Loucy (cell line): ENCODE data around the gene TNNC2.

Experiments
- H2AFZ ChIP-seq: fragments of 200-600 bp; sonication (generic); 2 replicates; pipeline ENCODE4 v1.6.0; 2016; ENCODE audit warnings: antibody characterized with exemption, mild to moderate bottlenecking, low read length, moderate library complexity
- H3F3A ChIP-seq: fragments of 200-600 bp; 2 replicates; pipeline ENCODE4 v1.6.0; 2016; ENCODE audit warnings: antibody characterized with exemption, low read depth, mild to moderate bottlenecking
- H3K27me3 ChIP-seq: fragments of 200-600 bp; sonication (generic); 2 replicates; pipeline ENCODE4 v1.6.1; 2014; ENCODE audit warnings: low read length, mild to moderate bottlenecking; ENCODE audit not compliant: insufficient read depth, poor library complexity, severe bottlenecking
- H3K36me3 ChIP-seq: fragments of 200-600 bp; sonication (generic); 2 replicates; pipeline ENCODE4 v1.6.1; 2016; ENCODE audit warnings: low read length; ENCODE audit not compliant: insufficient read depth
- H3K4me1 ChIP-seq: fragments of 200-600 bp; sonication (generic); 2 replicates; pipeline ENCODE4 v1.5.1; 2014; ENCODE audit warnings: low read length, mild to moderate bottlenecking; ENCODE audit not compliant: insufficient read depth, poor library complexity, severe bottlenecking
- H3K4me2 ChIP-seq: fragments of 200-600 bp; sonication (generic); 2 replicates; pipeline ENCODE4 v1.6.0; 2014; ENCODE audit warnings: antibody characterized with exemption, low read length, low read depth, mild to moderate bottlenecking; ENCODE audit not compliant: poor library complexity, severe bottlenecking
- H3K4me3 ChIP-seq: fragments of 200-600 bp; sonication (generic); 2 replicates; pipeline ENCODE4 v1.5.1; 2014; ENCODE audit warnings: low read length, mild to moderate bottlenecking, mixed read lengths; ENCODE audit not compliant: poor library complexity, severe bottlenecking
- H3K79me2 ChIP-seq: fragments of 200-600 bp; sonication (generic); 2 replicates; pipeline ENCODE4 v1.6.1; 2014; ENCODE audit warnings: low read length; ENCODE audit not compliant: insufficient read depth
- H3K9ac ChIP-seq: fragments of 200-600 bp; sonication (generic); 2 replicates; pipeline ENCODE4 v1.6.0; 2014; ENCODE audit warnings: mild to moderate bottlenecking, low read depth, low read length, moderate library complexity; ENCODE audit not compliant: poor library complexity, severe bottlenecking
- H3K9me2 ChIP-seq: fragments of 200-600 bp; sonication (generic); replicated peaks from 2 replicates; pipeline ENCODE4 v1.6.1; 2016; ENCODE audit warnings: low read depth, low read length, mixed read lengths
- H3K9me3 ChIP-seq: fragments of 200-600 bp; sonication (generic); 2 replicates; pipeline ENCODE4 v1.6.1; 2014; ENCODE audit warnings: mild to moderate bottlenecking, antibody characterized with exemption, low read length, low read depth; ENCODE audit not compliant: insufficient read depth
- H4K20me1 ChIP-seq: fragments of 200-600 bp; sonication (generic); 2 replicates; pipeline ENCODE4 v1.6.0; 2014; ENCODE audit warnings: antibody characterized with exemption, low read length, mild to moderate bottlenecking; ENCODE audit not compliant: insufficient read depth, poor library complexity, severe bottlenecking
- CTCF ChIP-seq: fragments of 200-600 bp; sonication (generic); conservative IDR thresholded peaks from 2 replicates; pipeline ENCODE4 v1.5.1; 2014; ENCODE audit warnings: mild to moderate bottlenecking, antibody characterized with exemption, low read length
- EZH2phosphoT487 ChIP-seq: fragments of 200-600 bp; IDR thresholded peaks from 2 replicates; pipeline ENCODE4 v1.6.1; 2018; ENCODE audit warnings: antibody characterized with exemption, mild to moderate bottlenecking, moderate library complexity, borderline replicate concordance

Gene TNNC2

GRCh38 chr20:45775411-45775810 lies 51.7 kb downstream of the TNNC2 start:
- Histone ChIP-seq H3K79me2 (no peaks in the 10 kb centered on the region), H3K36me3 (no peaks in the 10 kb centered on the region), H3K4me3 (no peak overlapping the region), H2AFZ (no peak overlapping the region), H3K9ac (no peak overlapping the region), H3K4me1 (no peaks in the 10 kb centered on the region), H3F3A (no peaks in the 10 kb centered on the region), H4K20me1 (no peaks in the 10 kb centered on the region), H3K9me3 (no peaks in the 10 kb centered on the region), H3K9me2 (no peaks in the 10 kb centered on the region), H3K4me2 (no peak overlapping the region), H3K27me3 (no peaks in the 10 kb centered on the region)
- TF ChIP-seq CTCF (no peak), EZH2phosphoT487 (no peak)

GRCh38 chr20:45774945-45775344 lies 52.2 kb downstream of the TNNC2 start:
- H3K4me1 ChIP-seq: no peaks in the 10 kb centered on the region
- no peaks in the 10 kb centered on the region for H4K20me1 ChIP-seq
- no peaks in the 10 kb centered on the region for H3K9me3 ChIP-seq
- TF ChIP-seq CTCF (no peak), EZH2phosphoT487 (no peak)
- H3K9ac ChIP-seq: no peak overlapping the region
- no peaks in the 10 kb centered on the region for H3K9me2 ChIP-seq
- no peak overlapping the region for H3K4me2 ChIP-seq
- H3K27me3 ChIP-seq: no peaks in the 10 kb centered on the region
- no peaks in the 10 kb centered on the region for H3K79me2 ChIP-seq
- no peaks in the 10 kb centered on the region for H3F3A ChIP-seq
- H3K4me3 ChIP-seq: no peak overlapping the region
- no peak overlapping the region for H2AFZ ChIP-seq
- no peaks in the 10 kb centered on the region for H3K36me3 ChIP-seq
